ENCODE measurements around the gene GABRR3. TPM values are rescaled to one million over a fixed set of nuclear protein-coding genes. Genes with fewer than 3 reads are reported as not detected.

The GABRR3 gene
- total RNA-seq, 1 donor from 2014 or later, result not detected

DNA sequence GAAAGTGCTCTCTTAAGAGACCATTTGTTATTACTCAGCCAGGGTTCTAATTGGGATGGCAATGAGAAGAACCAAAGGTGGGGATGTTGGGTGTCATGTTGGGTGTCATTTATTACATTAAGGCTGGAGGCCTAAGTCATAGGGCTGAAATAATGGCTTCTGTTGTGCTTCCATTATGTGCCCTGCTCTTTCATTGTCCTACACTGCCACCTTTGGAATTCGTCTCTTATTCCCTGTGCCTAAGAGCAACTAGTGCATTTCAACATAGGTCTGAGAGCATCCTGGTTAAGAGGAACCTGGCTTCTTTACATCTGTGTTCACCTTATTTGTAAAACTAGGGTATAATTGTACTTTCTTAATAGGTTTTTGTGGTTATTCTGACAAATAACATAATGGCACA, 95.1 kb downstream of the GABRR3 start:
- no peak for TF ChIP-seq CTCF (IDR thresholded peaks at IDR 0.05; ENCODE audit: unreplicated experiment)
- Mint-ChIP-seq H3K36me3 (peaks cover 8% of the 10 kb centered on the region), H3K27ac (no peak overlapping the region), H3K27me3 (ENCODE audit: low read depth) (no peaks in the 10 kb centered on the region), H3K9me3 (no peaks in the 10 kb centered on the region), H3K4me1 (peaks cover 3% of the 10 kb centered on the region), H3K4me3 (no peak overlapping the region)
- DNase-seq (ENCODE audit: low spot score in 2 of 2, unreplicated experiment in 2 of 2), result no peak

- Mint-ChIP-seq H3K4me3 (no peak overlapping the region), H3K27ac (no peak overlapping the region), H3K36me3 (peaks cover 8% of the 10 kb centered on the region), H3K4me1 (peaks cover 3% of the 10 kb centered on the region), H3K9me3 (no peaks in the 10 kb centered on the region), H3K27me3 (ENCODE audit: low read depth) (no peaks in the 10 kb centered on the region)
- DNase-seq (ENCODE audit: low spot score in 2 of 2, unreplicated experiment in 2 of 2), result no peak
- no peak for TF ChIP-seq CTCF (IDR thresholded peaks at IDR 0.05; ENCODE audit: unreplicated experiment)
Observed at GRCh38 chr3:97939401-97939800, 95.7 kb downstream of the GABRR3 start.

DNA sequence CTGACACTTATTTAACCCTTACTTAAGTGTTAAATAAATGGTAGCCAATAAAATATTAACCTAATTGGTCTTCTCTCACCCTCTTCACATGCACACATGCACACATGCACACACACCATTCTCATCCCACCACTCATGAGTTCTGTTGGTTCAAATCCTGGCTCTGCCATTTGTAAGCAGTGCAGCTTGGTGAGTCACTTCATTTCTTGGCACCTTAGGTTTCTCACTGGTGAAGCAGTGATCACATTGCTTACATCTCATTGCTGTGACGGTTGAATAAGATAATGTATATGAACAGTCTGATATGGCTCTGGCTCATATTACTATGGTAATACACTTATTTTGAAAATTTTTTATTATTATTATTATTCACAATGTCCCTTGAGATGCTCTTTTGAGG, 96.7 kb downstream of the GABRR3 start:
- Mint-ChIP-seq H3K9me3 (no peaks in the 10 kb centered on the region), H3K4me1 (peaks cover 3% of the 10 kb centered on the region), H3K27ac (no peak overlapping the region), H3K27me3 (ENCODE audit: low read depth) (no peaks in the 10 kb centered on the region), H3K4me3 (no peak overlapping the region), H3K36me3 (peaks cover 7% of the 10 kb centered on the region)
- DNase-seq (ENCODE audit: low spot score in 2 of 2, unreplicated experiment in 2 of 2), result no peak
- no peak for TF ChIP-seq CTCF (IDR thresholded peaks at IDR 0.05; ENCODE audit: unreplicated experiment)

- no peak for TF ChIP-seq CTCF (IDR thresholded peaks at IDR 0.05; ENCODE audit: unreplicated experiment)
- Mint-ChIP-seq H3K4me1 (peaks cover 5% of the 10 kb centered on the region), H3K9me3 (no peaks in the 10 kb centered on the region), H3K4me3 (no peak overlapping the region), H3K36me3 (peaks cover 4% of the 10 kb centered on the region), H3K27ac (no peak overlapping the region), H3K27me3 (ENCODE audit: low read depth) (no peaks in the 10 kb centered on the region)
- DNase-seq (ENCODE audit: low spot score in 2 of 2, unreplicated experiment in 2 of 2), result no peak
Observed at GRCh38 chr3:97937205-97937604, 97.9 kb downstream of the GABRR3 start.

GRCh38 chr3:97935842-97936241, 99.3 kb downstream of the GABRR3 start:
- Mint-ChIP-seq H3K4me3 (no peak overlapping the region), H3K9me3 (peaks cover 3% of the 10 kb centered on the region), H3K27ac (no peak overlapping the region), H3K4me1 (peaks cover 5% of the 10 kb centered on the region), H3K27me3 (ENCODE audit: low read depth) (no peaks in the 10 kb centered on the region), H3K36me3 (peaks cover 10% of the 10 kb centered on the region)
- no peak for TF ChIP-seq CTCF (IDR thresholded peaks at IDR 0.05; ENCODE audit: unreplicated experiment)
- no peak for DNase-seq (ENCODE audit: low spot score in 2 of 2, unreplicated experiment in 2 of 2)

Other genes starting within 250 kb of the GABRR3 start
- 5.7 to 6.8 TPM (median 5.8 TPM) in 3 replicates for gene CRYBG3, start 213.3 kb downstream of the GABRR3 start, total RNA-seq
- 17.3 to 20.5 TPM (median 20.0 TPM) in 3 replicates for gene RIOX2, start 62.9 kb downstream of the GABRR3 start, total RNA-seq
- not detected in 3 replicates for gene OR5AC2, start 51.9 kb upstream of the GABRR3 start, total RNA-seq
- gene OR5H1, start 95.4 kb upstream of the GABRR3 start, total RNA-seq, result not detected in 3 replicates
- not detected in 3 replicates for gene OR5H14, start 112.2 kb upstream of the GABRR3 start, total RNA-seq
- gene OR5H15, start 131.4 kb upstream of the GABRR3 start, total RNA-seq, result not detected in 3 replicates
- not detected in 3 replicates for gene OR5H6, start 228.9 kb upstream of the GABRR3 start, total RNA-seq
- not detected in 3 replicates for gene OR5H2, start 247.2 kb upstream of the GABRR3 start, total RNA-seq